Measurements from ENCODE around the gene SMG6.
A peak's percentile ranks its signal among the peaks of the same experiment; 100 is the strongest.
"Not testable (repeated sequence)": the region's sequence is repeated elsewhere in the genome, so short reads cannot be mapped to it uniquely, and the experiment has no call there.

The SMG6 gene

GRCh38 chr17:2178798-2179501, 124.6 kb downstream of the SMG6 start:
- DNase-seq (ENCODE audit: low read depth) = no peak

GRCh38 chr17:2177235-2177811, 126.3 kb downstream of the SMG6 start:
- no peak for DNase-seq (ENCODE audit: low read depth)

- DNase-seq (ENCODE audit: low read depth) = no peak
Observed at GRCh38 chr17:2176499-2177169, 127.0 kb downstream of the SMG6 start.

GRCh38 chr17:2175294-2175628, 128.3 kb downstream of the SMG6 start:
- no peak for DNase-seq (ENCODE audit: low read depth)

GRCh38 chr17:2174468-2175293, 128.9 kb downstream of the SMG6 start:
- peak; percentile 95 for DNase-seq (ENCODE audit: low read depth)

- no peak for DNase-seq (ENCODE audit: low read depth)
Observed at GRCh38 chr17:2174014-2174413, 129.6 kb downstream of the SMG6 start.

- no peak for DNase-seq (ENCODE audit: low read depth)
Observed at GRCh38 chr17:2172999-2173398, 130.6 kb downstream of the SMG6 start.

GRCh38 chr17:2172077-2172851, 131.3 kb downstream of the SMG6 start:
- peak; percentile 97 for DNase-seq (ENCODE audit: low read depth)

- no peak for DNase-seq (ENCODE audit: low read depth)
Observed at GRCh38 chr17:2171702-2172076, 131.9 kb downstream of the SMG6 start.

- DNase-seq (ENCODE audit: low read depth) = no peak
Observed at GRCh38 chr17:2170023-2170422, 133.6 kb downstream of the SMG6 start.

GRCh38 chr17:2165723-2166122, 137.9 kb downstream of the SMG6 start:
- DNase-seq (ENCODE audit: low read depth) = not testable (repeated sequence)

- DNase-seq (ENCODE audit: low read depth) = no peak
Observed at GRCh38 chr17:2158396-2158780, 145.2 kb downstream of the SMG6 start.

GRCh38 chr17:2157675-2158395, 145.8 kb downstream of the SMG6 start:
- DNase-seq (ENCODE audit: low read depth) = no peak

GRCh38 chr17:2157081-2157480, 146.5 kb downstream of the SMG6 start:
- no peak for DNase-seq (ENCODE audit: low read depth)

GRCh38 chr17:2156666-2157065, 146.9 kb downstream of the SMG6 start:
- DNase-seq (ENCODE audit: low read depth) = no peak

- DNase-seq (ENCODE audit: low read depth) = no peak
Observed at GRCh38 chr17:2155573-2155972, 148.0 kb downstream of the SMG6 start.

- no peak for DNase-seq (ENCODE audit: low read depth)
Observed at GRCh38 chr17:2151358-2152033, 152.1 kb downstream of the SMG6 start.

GRCh38 chr17:2150806-2151205, 152.8 kb downstream of the SMG6 start:
- no peak for DNase-seq (ENCODE audit: low read depth)

GRCh38 chr17:2149934-2150333, 153.7 kb downstream of the SMG6 start:
- no peak for DNase-seq (ENCODE audit: low read depth)

GRCh38 chr17:2146132-2146871, 157.3 kb downstream of the SMG6 start:
- no peak for DNase-seq (ENCODE audit: low read depth)
